Measurements from ENCODE around the gene ADCY9. TPM values are rescaled to one million over a fixed set of nuclear protein-coding genes. Genes with fewer than 3 reads are reported as not detected.
"Not testable (repeated sequence)": the region's sequence is repeated elsewhere in the genome, so short reads cannot be mapped to it uniquely, and the experiment has no call there.

Gene ADCY9
- total RNA-seq, 8 experiments from 2014 or later: 4.9 to 17.4 (median 9.4) TPM

- no peak for ATAC-seq (replicated peaks in 6 of 8)
- in situ Hi-C loops (cut with MboI; ENCODE audit: low pct_unique_long_range_greater_than_20kb in 2 of 9, low sequenced_read_pairs in 9 of 9, unreplicated experiment in 9 of 9): no loop called here
- no peak overlapping the region for H3K27ac ChIP-seq
- no peak overlapping the region for H3K4me3 ChIP-seq
- H3K4me1 ChIP-seq (replicated peaks in 1 of 2): no peaks in the 10 kb centered on the region
- WGBS, 10 experiments: 81 to 97% (median 85%) methylated on average over 2 to 7 of the region's 7 CpGs; no CpG with 5 or more reads in 3 of the 10 experiments
These were observed 28.2 kb downstream of the ADCY9 start for GRCh38 chr16:4087990-4088577.

DNA sequence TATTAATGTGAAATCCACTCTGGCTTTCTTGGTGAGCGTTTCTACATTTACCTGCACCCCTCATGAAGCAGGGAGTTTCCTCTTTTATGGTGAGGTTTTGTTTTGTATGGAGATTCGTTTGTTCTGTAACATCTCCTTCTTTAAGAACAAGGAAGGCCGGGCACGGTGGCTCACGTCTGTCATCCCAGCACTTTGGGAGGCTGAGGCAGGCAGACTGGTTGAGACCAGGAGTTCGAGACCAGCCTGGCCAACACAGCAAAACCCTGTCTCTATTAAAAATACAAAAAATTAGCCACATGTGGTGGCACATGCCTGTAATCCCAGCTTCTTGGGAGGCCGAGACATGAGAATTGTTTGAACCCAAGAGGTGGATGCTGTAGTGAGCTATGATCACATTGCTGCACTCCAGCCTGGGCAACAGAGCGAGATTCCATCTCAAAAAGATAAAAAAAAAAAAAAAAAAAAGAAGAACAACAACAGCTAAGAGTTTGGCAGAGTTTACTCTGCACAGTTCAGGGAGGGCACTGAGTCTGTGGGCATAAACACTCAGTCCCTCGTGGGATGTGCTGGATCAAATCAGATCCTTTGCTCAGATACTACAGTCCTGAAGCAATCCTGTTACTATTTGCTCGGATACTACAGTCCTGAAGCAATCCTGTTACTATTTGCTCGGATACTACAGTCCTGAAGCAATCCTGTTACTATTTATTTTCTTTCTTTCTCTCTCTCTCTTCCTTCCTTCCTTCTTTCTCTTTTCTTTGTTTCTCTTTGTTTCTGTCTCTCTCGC, 28.9 kb downstream of the ADCY9 start:
- 62 to 92% (median 79%) methylated on average over 3 to 10 of the region's 12 CpGs for WGBS, 10 experiments
- in situ Hi-C loops (cut with MboI; ENCODE audit: low pct_unique_long_range_greater_than_20kb in 2 of 9, low sequenced_read_pairs in 9 of 9, unreplicated experiment in 9 of 9): no loop called here
- H3K4me3 ChIP-seq: no peak overlapping the region
- no peak overlapping the region for H3K27ac ChIP-seq
- ATAC-seq (replicated peaks in 6 of 8): peak in 2 of 8 experiments; percentile 16 to 76
- H3K4me1 ChIP-seq (replicated peaks in 1 of 2): peaks cover 0 to 1% of the 10 kb centered on the region in 2 donors

- Histone ChIP-seq H3K4me1 (replicated peaks in 1 of 2) (peaks cover 8 to 13% of the 10 kb centered on the region in 2 donors), H3K27ac (no peak overlapping the region), H3K4me3 (no peak overlapping the region)
- WGBS, 10 experiments: 70 to 100% (median 96%) methylated on average over 1 to 8 of the region's 15 CpGs; no CpG with 5 or more reads in 4 of the 10 experiments
- no peak for ATAC-seq (replicated peaks in 6 of 8)
- in situ Hi-C loops (cut with MboI; ENCODE audit: low pct_unique_long_range_greater_than_20kb in 2 of 9, low sequenced_read_pairs in 9 of 9, unreplicated experiment in 9 of 9): no loop called here
These were observed 30.1 kb downstream of the ADCY9 start for GRCh38 chr16:4086153-4086552.

GRCh38 chr16:4085405-4085970, 30.8 kb downstream of the ADCY9 start:
- WGBS, 10 experiments: 80 to 100% (median 96%) methylated on average over 1 to 7 of the region's 12 CpGs; no CpG with 5 or more reads in 4 of the 10 experiments
- Histone ChIP-seq H3K4me1 (replicated peaks in 1 of 2) (peaks cover 9 to 15% of the 10 kb centered on the region in 2 donors), H3K4me3 (no peak overlapping the region), H3K27ac (no peak overlapping the region)
- in situ Hi-C loops (cut with MboI; ENCODE audit: low pct_unique_long_range_greater_than_20kb in 2 of 9, low sequenced_read_pairs in 9 of 9, unreplicated experiment in 9 of 9): no loop called here
- peak in 1 of 8 experiments; percentile 22 for ATAC-seq (replicated peaks in 6 of 8)

DNA sequence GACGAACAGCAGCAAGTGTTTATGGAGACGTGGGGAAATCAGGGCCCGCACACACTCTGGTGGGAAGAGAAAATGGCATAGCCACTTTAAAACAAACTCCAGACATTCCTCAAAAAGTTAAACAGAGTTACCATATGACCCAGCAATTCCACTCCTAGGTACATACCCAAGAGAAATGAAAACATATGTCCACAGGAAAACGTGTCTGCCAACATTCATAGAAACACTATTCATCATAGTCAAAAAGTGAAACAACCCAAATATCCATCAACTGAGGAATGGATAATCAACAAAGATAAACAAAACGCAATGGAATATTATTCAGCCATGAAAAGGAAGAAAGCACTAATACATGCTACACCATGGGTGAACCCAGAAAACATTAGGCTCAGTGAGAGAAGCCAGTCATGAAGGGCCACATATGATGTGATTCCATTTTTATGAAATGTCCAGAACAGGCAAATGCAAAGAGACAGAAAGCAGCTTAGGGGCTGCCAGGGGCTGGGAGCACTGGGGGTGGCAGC, 32.8 kb downstream of the ADCY9 start:
- 60 to 100% (median 88%) methylated on average over 1 to 5 of the region's 5 CpGs; no CpG with 5 or more reads in 3 of the 10 experiments for WGBS, 10 experiments
- Histone ChIP-seq H3K4me1 (replicated peaks in 1 of 2) (peaks cover 9 to 15% of the 10 kb centered on the region in 2 donors), H3K27ac (no peak overlapping the region), H3K4me3 (no peak overlapping the region)
- ATAC-seq (replicated peaks in 6 of 8): no peak
- in situ Hi-C loops (cut with MboI; ENCODE audit: low pct_unique_long_range_greater_than_20kb in 2 of 9, low sequenced_read_pairs in 9 of 9, unreplicated experiment in 9 of 9): no loop called here

DNA sequence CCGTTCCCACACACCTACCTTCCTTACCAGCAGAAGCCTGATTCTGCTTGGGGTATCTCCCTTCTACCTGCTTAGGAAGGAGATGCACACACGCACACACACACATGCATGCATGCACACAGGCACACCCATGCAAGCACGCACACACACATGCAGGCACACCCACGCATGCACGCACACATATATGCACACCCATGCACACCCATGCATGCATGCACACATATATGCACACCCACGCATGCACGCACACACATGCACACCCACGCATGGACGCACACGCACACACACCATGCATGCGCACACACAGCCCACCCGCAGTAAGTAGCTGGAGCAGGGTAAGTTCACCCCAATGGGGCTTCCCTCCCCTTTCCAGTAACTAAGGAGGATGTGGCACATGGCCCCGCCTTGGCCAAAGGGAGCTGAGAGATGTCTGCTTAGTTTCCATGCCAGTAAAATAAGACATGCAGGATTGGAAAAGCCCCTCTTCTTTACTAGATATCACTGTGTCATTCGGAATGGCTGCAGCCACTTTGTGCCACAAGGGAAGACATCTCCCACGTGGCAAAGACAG, 33.7 kb downstream of the ADCY9 start:
- Histone ChIP-seq H3K4me3 (no peak overlapping the region), H3K27ac (peak overlapping the region in 1 of 2 donors; percentile 69), H3K4me1 (replicated peaks in 1 of 2) (peaks cover 9 to 15% of the 10 kb centered on the region in 2 donors)
- 30 to 100% (median 84%) methylated on average over 1 to 12 of the region's 15 CpGs; no CpG with 5 or more reads in 3 of the 10 experiments for WGBS, 10 experiments
- peak in 2 of 8 experiments; percentile 52 to 55 for ATAC-seq (replicated peaks in 6 of 8)
- in situ Hi-C loops (cut with MboI; ENCODE audit: low pct_unique_long_range_greater_than_20kb in 2 of 9, low sequenced_read_pairs in 9 of 9, unreplicated experiment in 9 of 9): no loop called here

- ATAC-seq (replicated peaks in 6 of 8): peak in 7 of 8 experiments; percentile 21 to 88 (median 81)
- in situ Hi-C loops (cut with MboI; ENCODE audit: low pct_unique_long_range_greater_than_20kb in 2 of 9, low sequenced_read_pairs in 9 of 9, unreplicated experiment in 9 of 9): no loop called here
- 14 to 27% (median 17%) methylated on average over 1 to 2 of the region's 13 CpGs; no CpG with 5 or more reads in 7 of the 10 experiments for WGBS, 10 experiments
- Histone ChIP-seq H3K4me3 (peak overlapping the region in 1 of 5 donors; percentile 10), H3K4me1 (replicated peaks in 1 of 2) (peaks cover 9 to 15% of the 10 kb centered on the region in 2 donors), H3K27ac (peak overlapping the region; percentile 43 to 69)
These were observed 34.7 kb downstream of the ADCY9 start for GRCh38 chr16:4081521-4082021.

DNA sequence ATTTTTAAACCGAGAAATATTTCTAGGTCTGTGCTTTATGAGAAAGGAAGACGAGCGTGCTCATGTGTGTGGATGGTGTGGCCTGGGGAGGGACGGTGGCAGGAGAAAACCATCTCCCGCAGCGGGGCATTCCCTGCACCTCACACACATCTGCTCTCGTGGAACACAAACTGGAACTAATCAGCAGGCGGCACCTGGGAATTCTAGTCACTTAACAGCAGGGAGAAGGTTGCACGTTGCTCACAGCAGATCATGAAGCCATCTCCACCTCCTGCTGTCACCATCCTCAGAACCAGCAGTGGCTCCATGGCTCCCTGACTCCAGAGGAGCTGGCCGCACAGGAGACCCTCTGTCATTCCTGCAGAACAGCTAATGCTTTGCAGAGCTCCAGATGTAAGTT, 35.2 kb downstream of the ADCY9 start:
- Histone ChIP-seq H3K4me3 (peak overlapping the region in 1 of 5 donors; percentile 10), H3K4me1 (replicated peaks in 1 of 2) (peaks cover 9 to 15% of the 10 kb centered on the region in 2 donors), H3K27ac (peak overlapping the region; percentile 23 to 69)
- in situ Hi-C loops (cut with MboI; ENCODE audit: low pct_unique_long_range_greater_than_20kb in 2 of 9, low sequenced_read_pairs in 9 of 9, unreplicated experiment in 9 of 9): no loop called here
- peak in 5 of 8 experiments; percentile 49 to 80 (median 74) for ATAC-seq (replicated peaks in 6 of 8)
- 40 to 100% (median 92%) methylated on average over 1 to 4 of the region's 10 CpGs; no CpG with 5 or more reads in 1 of the 10 experiments for WGBS, 10 experiments

- no peak for ATAC-seq (replicated peaks in 6 of 8)
- no peak overlapping the region for H3K4me3 ChIP-seq
- peaks cover 9 to 13% of the 10 kb centered on the region in 2 donors for H3K4me1 ChIP-seq (replicated peaks in 1 of 2)
- H3K27ac ChIP-seq: no peak overlapping the region
- in situ Hi-C loops (cut with MboI; ENCODE audit: low pct_unique_long_range_greater_than_20kb in 2 of 9, low sequenced_read_pairs in 9 of 9, unreplicated experiment in 9 of 9): no loop called here
- WGBS, 10 experiments: 0 to 100% (median 75%) methylated on average over 1 to 6 of the region's 6 CpGs; no CpG with 5 or more reads in 2 of the 10 experiments
These were observed 39.0 kb downstream of the ADCY9 start for GRCh38 chr16:4077174-4077649.

DNA sequence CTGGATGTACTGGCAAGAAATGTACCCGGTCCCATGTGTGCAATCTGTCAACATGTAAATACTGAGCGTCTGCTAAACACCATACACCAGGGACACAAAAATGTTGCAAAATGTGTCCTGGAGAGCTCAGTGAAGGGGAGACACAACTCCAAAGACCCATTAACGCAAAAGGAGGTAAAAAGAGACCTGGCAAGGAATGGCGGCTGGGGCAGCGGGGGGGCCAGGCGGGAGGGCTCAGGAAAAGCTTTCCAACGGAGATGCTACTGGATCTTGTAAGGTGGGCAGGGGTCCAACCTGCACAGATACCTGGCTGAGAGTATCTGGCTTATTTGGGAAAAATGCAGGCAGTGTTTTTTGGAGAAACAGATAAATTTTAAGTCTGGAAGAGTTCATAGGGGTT, 40.7 kb downstream of the ADCY9 start:
- WGBS, 10 experiments: 87 to 100% (median 100%) methylated on average over 1 to 3 of the region's 7 CpGs; no CpG with 5 or more reads in 5 of the 10 experiments
- no peak for ATAC-seq (replicated peaks in 6 of 8)
- H3K4me3 ChIP-seq: no peak overlapping the region
- no peaks in the 10 kb centered on the region for H3K4me1 ChIP-seq (replicated peaks in 1 of 2)
- in situ Hi-C loops (cut with MboI; ENCODE audit: low pct_unique_long_range_greater_than_20kb in 2 of 9, low sequenced_read_pairs in 9 of 9, unreplicated experiment in 9 of 9): no loop called here
- no peak overlapping the region for H3K27ac ChIP-seq

GRCh38 chr16:4073150-4073549, 43.1 kb downstream of the ADCY9 start:
- H3K4me3 ChIP-seq; in situ Hi-C loops (cut with MboI; ENCODE audit: low pct_unique_long_range_greater_than_20kb in 2 of 9, low sequenced_read_pairs in 9 of 9, unreplicated experiment in 9 of 9); H3K27ac ChIP-seq; ATAC-seq (replicated peaks in 6 of 8); H3K4me1 ChIP-seq (replicated peaks in 1 of 2): not testable (repeated sequence)
- WGBS, 10 experiments: 54 to 100% (median 93%) methylated on average over 1 to 9 of the region's 9 CpGs; no CpG with 5 or more reads in 1 of the 10 experiments

DNA sequence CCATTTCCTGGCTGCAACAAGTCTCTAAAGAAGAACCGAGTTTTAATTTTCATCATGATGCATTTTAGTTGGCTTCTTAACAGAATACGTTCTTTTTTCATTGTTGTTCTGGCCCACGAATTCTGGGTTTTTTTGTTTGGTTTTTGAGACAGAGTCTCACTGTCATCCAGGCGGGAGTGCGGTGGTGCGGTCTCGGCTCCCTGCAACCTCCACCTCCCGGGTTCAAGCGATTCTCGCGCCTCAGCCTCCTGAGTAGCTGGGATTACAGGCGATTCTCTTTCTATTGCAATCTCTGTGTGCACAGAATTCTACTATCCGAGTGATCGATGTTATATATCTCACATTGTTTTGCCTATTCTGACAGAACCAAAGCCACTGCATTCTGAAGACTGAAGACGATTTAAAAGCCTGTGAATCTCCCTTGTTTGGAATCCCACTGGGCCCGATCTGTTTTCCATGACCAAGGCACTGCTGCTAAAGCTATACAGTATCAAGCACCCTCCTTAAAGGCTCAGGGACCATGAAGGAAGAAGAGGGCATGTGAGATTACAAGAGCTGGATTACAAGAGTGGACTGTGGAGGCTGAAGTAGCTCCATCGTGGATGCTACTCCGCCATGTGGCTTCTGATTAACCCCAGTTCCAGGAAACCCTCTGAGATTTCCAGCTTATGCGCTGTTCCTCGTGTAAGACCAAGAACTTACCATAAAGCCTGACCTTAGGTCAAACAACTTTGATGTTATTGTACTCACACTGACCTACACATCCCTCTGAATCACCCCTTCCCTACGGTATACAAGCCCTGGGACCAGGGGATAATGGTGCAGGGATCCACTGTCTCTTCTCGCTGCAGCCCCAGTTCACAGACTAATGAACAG, 44.3 kb downstream of the ADCY9 start:
- Histone ChIP-seq H3K27ac (no peak overlapping the region), H3K4me1 (replicated peaks in 1 of 2) (no peaks in the 10 kb centered on the region), H3K4me3 (no peak overlapping the region)
- no peak for ATAC-seq (replicated peaks in 6 of 8)
- WGBS, 10 experiments: 53 to 96% (median 83%) methylated on average over 2 to 20 of the region's 22 CpGs
- in situ Hi-C loops (cut with MboI; ENCODE audit: low pct_unique_long_range_greater_than_20kb in 2 of 9, low sequenced_read_pairs in 9 of 9, unreplicated experiment in 9 of 9): no loop called here
